HepG2 (cell line): ENCODE results near the gene GLCE. TPM values are rescaled to one million over a fixed set of nuclear protein-coding genes. Genes with fewer than 3 reads are reported as not detected.
A peak's percentile ranks its signal among the peaks of the same experiment; 100 is the strongest.

Experiments used
- ATM ChIP-seq: fragments of 450-650 bp; IDR thresholded peaks from 2 replicates; pipeline ENCODE4 v1.7.1; 2017; ENCODE audit warnings: mild to moderate bottlenecking, borderline replicate concordance
- CENPT ChIP-seq: sonication (generic); formaldehyde crosslinking; IDR thresholded peaks from 2 replicates; pipeline ENCODE4 v1.8.0; 2022; ENCODE audit warnings: low read depth, mild to moderate bottlenecking, moderate library complexity, missing genetic modification reagents
- ELF1 ChIP-seq: sonication (generic); formaldehyde crosslinking; IDR thresholded peaks from 2 replicates; pipeline ENCODE4 v1.4.0; 2020; ENCODE audit warnings: missing genetic modification reagents
- FOXA1 ChIP-seq, 2 experiments: fragments of 450-650 bp in 1 of 2; sonication (generic) in 1 of 2; formaldehyde crosslinking in 1 of 2; IDR thresholded peaks; 2 replicates each; pipeline versions ENCODE4 v1.4.0 to v1.6.1; 2016 to 2020; ENCODE audit warnings: missing genetic modification reagents in 1 of 2
- GABPA ChIP-seq, 2 experiments: IDR thresholded peaks; 2 replicates each; pipeline ENCODE4 v1.6.1; 2011 to 2016; ENCODE audit warnings: low read depth in 2 of 2, low read length in 1 of 2, missing biosample characterization in 1 of 2, missing genetic modification characterization in 1 of 2
- HMGA1 ChIP-seq: sonication (generic); formaldehyde crosslinking; conservative IDR thresholded peaks from 2 replicates; pipeline ENCODE4 v1.4.0; 2020; ENCODE audit warnings: missing genetic modification reagents
- HNF4A ChIP-seq: sonication (generic); formaldehyde crosslinking; IDR thresholded peaks from 2 replicates; pipeline ENCODE4 v1.4.0; 2020; ENCODE audit warnings: missing genetic modification reagents
- IKZF4 ChIP-seq: sonication (generic); formaldehyde crosslinking; IDR thresholded peaks from 2 replicates; pipeline ENCODE4 v1.5.1; 2020; ENCODE audit warnings: borderline replicate concordance, mild to moderate bottlenecking, low read depth, missing genetic modification reagents; ENCODE audit errors: not compliant biosample characterization
- JDP2 ChIP-seq: sonication (generic); formaldehyde crosslinking; IDR thresholded peaks from 2 replicates; pipeline ENCODE4 v1.8.1; 2022; ENCODE audit warnings: missing genetic modification reagents, borderline replicate concordance
- KLF12 ChIP-seq: sonication (generic); formaldehyde crosslinking; IDR thresholded peaks from 2 replicates; pipeline ENCODE4 v1.4.0; 2020; ENCODE audit warnings: missing genetic modification reagents, borderline replicate concordance
- NFE2L1 ChIP-seq: sonication (generic); formaldehyde crosslinking; IDR thresholded peaks from 2 replicates; pipeline ENCODE4 v1.4.0; 2020; ENCODE audit warnings: missing genetic modification reagents, mild to moderate bottlenecking, borderline replicate concordance
- NFRKB ChIP-seq: fragments of 450-650 bp; IDR thresholded peaks from 2 replicates; pipeline ENCODE4 v1.6.1; 2017
- PAX8 ChIP-seq: sonication (generic); formaldehyde crosslinking; IDR thresholded peaks from 2 replicates; pipeline ENCODE4 v1.8.0; 2022; ENCODE audit warnings: mild to moderate bottlenecking, missing genetic modification reagents, borderline replicate concordance
- PRDM10 ChIP-seq: sonication (generic); formaldehyde crosslinking; IDR thresholded peaks from 2 replicates; pipeline ENCODE4 v1.4.0; 2020; ENCODE audit warnings: low read depth, missing genetic modification reagents
- TEAD3 ChIP-seq: optimal IDR thresholded peaks from 2 replicates; pipeline ENCODE3; 2016; ENCODE audit warnings: borderline replicate concordance
- ZNF256 ChIP-seq: sonication (generic); formaldehyde crosslinking; conservative IDR thresholded peaks from 2 replicates; pipeline ENCODE4 v1.4.0; 2020; ENCODE audit warnings: missing genetic modification reagents
- ZNF530 ChIP-seq: sonication (generic); formaldehyde crosslinking; IDR thresholded peaks from 2 replicates; pipeline ENCODE4 v1.5.0; 2020; ENCODE audit warnings: low read depth, mild to moderate bottlenecking, missing genetic modification reagents
- ZNF746 ChIP-seq: sonication (generic); formaldehyde crosslinking; IDR thresholded peaks from 2 replicates; pipeline ENCODE4 v1.8.0; 2022; ENCODE audit warnings: mild to moderate bottlenecking, missing genetic modification reagents
- polyA plus RNA-seq, 8 experiments: library from polyadenylated mRNA; depleted of rRNA in 3 of 8; stranded (reverse) in 7 of 8; unstranded in 1 of 8; fragments of >200 nt; fragmentation: Illumina TruSeq in 4 of 8; extraction: Trizol in 4 of 8; gene quantifications; 2 replicates each; pipeline versions ENCODE4 v1.2.1 to v1.2.3, GENCODE V29; 2011 to 2016; ENCODE audit warnings: low read depth in 4 of 8, missing spikeins in 1 of 8, mixed read lengths in 1 of 8; ENCODE audit not compliant: insufficient read depth in 1 of 8
- total RNA-seq, 5 experiments: library from RNA; depleted of rRNA; stranded (reverse); fragments of >200 nt; fragmentation: Illumina TruSeq; extraction: Trizol; gene quantifications; 2 replicates each; pipeline ENCODE4 v1.2.3, GENCODE V29; 2016; ENCODE audit warnings: low read depth in 1 of 5
- TF ChIP-seq, protein P1 (sequence below): sonication (generic); formaldehyde crosslinking; IDR thresholded peaks from 2 replicates; pipeline ENCODE4 v1.4.0; 2020; ENCODE audit warnings: mild to moderate bottlenecking, missing genetic modification reagents, borderline replicate concordance
- TF ChIP-seq, protein P2 (sequence below): conservative IDR thresholded peaks from 2 replicates; pipeline ENCODE4 v1.6.1; 2018; ENCODE audit warnings: missing genetic modification reagents
- TF ChIP-seq, protein P3 (sequence below): fragments of 450-650 bp; IDR thresholded peaks from 2 replicates; pipeline ENCODE4 v1.6.1; 2016

GLCE gene
- total and polyA plus RNA-seq, 2 of the 13 experiments (the other 11 are each of a cell fraction or from before 2014, with no cell fraction given), result 12.9 to 23.4 TPM

GRCh38 chr15:69160141-69160993, at the start of gene GLCE (continued):
- TF ChIP-seq IKZF4 (no peak), ZNF256 (no peak), GABPA (IDR thresholded peaks at IDR 0.05; ENCODE audit: low read depth, low read length) (no peak), GABPA (CRISPR knock-in tag; IDR thresholded peaks at IDR 0.05; ENCODE audit: low read depth) (no peak), TEAD3 (peak; percentile 7), ZNF530 (CRISPR knock-in tag) (no peak), NFE2L1 (CRISPR knock-in tag) (no peak), FOXA1 (IDR thresholded peaks at IDR 0.05) (no peak), FOXA1 (CRISPR knock-in tag; IDR thresholded peaks at IDR 0.05) (no peak), ZNF746 (CRISPR knock-in tag) (no peak), PRDM10 (CRISPR knock-in tag) (no peak), ELF1 (CRISPR knock-in tag) (peak; percentile 52; the same call in 1 of the 2 replicates), HMGA1 (CRISPR knock-in tag) (no peak), KLF12 (no peak), PAX8 (no peak), ATM (no peak), JDP2 (no peak), HNF4A (CRISPR knock-in tag) (no peak), NFRKB (no peak), CENPT (no peak)
- TF ChIP-seq, protein P1, sequence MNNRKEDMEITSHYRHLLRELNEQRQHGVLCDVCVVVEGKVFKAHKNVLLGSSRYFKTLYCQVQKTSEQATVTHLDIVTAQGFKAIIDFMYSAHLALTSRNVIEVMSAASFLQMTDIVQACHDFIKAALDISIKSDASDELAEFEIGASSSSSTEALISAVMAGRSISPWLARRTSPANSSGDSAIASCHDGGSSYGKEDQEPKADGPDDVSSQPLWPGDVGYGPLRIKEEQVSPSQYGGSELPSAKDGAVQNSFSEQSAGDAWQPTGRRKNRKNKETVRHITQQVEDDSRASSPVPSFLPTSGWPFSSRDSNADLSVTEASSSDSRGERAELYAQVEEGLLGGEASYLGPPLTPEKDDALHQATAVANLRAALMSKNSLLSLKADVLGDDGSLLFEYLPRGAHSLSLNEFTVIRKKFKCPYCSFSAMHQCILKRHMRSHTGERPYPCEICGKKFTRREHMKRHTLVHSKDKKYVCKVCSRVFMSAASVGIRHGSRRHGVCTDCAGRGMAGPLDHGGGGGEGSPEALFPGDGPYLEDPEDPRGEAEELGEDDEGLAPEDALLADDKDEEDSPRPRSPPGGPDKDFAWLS (CRISPR knock-in tag), result no peak
- TF ChIP-seq, protein P2, sequence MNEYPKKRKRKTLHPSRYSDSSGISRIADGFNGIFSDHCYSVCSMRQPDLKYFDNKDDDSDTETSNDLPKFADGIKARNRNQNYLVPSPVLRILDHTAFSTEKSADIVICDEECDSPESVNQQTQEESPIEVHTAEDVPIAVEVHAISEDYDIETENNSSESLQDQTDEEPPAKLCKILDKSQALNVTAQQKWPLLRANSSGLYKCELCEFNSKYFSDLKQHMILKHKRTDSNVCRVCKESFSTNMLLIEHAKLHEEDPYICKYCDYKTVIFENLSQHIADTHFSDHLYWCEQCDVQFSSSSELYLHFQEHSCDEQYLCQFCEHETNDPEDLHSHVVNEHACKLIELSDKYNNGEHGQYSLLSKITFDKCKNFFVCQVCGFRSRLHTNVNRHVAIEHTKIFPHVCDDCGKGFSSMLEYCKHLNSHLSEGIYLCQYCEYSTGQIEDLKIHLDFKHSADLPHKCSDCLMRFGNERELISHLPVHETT (CRISPR knock-in tag), result 0 out of 2 replicates have a peak, but pooled peaks have one; percentile 29
- TF ChIP-seq, protein P3, sequence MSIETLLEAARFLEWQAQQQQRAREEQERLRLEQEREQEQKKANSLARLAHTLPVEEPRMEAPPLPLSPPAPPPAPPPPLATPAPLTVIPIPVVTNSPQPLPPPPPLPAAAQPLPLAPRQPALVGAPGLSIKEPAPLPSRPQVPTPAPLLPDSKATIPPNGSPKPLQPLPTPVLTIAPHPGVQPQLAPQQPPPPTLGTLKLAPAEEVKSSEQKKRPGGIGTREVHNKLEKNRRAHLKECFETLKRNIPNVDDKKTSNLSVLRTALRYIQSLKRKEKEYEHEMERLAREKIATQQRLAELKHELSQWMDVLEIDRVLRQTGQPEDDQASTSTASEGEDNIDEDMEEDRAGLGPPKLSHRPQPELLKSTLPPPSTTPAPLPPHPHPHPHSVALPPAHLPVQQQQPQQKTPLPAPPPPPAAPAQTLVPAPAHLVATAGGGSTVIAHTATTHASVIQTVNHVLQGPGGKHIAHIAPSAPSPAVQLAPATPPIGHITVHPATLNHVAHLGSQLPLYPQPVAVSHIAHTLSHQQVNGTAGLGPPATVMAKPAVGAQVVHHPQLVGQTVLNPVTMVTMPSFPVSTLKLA, result no peak
